ENCODE results near the gene UGGT2. TPM values are rescaled to one million over a fixed set of nuclear protein-coding genes. Genes with fewer than 3 reads are reported as not detected.
"Not testable (repeated sequence)": the region's sequence is repeated elsewhere in the genome, so short reads cannot be mapped to it uniquely, and the experiment has no call there.

Gene UGGT2
- total RNA-seq, 1 experiment from 2014 or later, result 34.5 TPM

DNA sequence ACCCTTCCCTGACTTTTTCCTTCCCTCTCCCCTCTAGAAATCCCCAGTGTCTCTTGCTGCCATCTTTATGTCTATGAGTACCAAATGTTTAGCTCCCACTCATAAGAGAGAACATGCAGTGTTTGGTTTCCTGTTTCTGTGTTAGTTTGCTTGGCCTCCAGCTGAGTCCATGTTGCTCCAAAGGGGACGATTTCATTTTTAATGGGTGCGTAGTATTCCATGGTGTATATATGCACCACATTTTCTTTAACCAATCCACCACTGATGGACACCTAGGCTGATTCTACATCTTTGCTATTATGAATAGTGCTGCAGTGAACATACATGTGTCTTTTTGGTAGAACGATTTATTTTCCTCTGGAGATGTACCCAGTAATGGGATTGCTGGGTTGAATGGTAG is 123.8 kb downstream of the UGGT2 start:
- Histone ChIP-seq H3T11ph (ENCODE audit: low read length) (no peak overlapping the region), H3K27me3 (ENCODE audit: insufficient read depth, low read length) (no peaks in the 10 kb centered on the region), H4K91ac (ENCODE audit: insufficient read length, low read depth, low read length) (no peak overlapping the region), H3K79me2 (ENCODE audit: insufficient read depth, low read length) (no peaks in the 10 kb centered on the region), H3K23me2 (ENCODE audit: insufficient read length, low read depth, low read length, poor library complexity, severe bottlenecking) (no peaks in the 10 kb centered on the region), H3K9ac (ENCODE audit: extremely low read depth, insufficient read length, low read length) (no peak overlapping the region), H2BK15ac (ENCODE audit: low read depth, low read length) (no peak overlapping the region), H4K20me1 (ENCODE audit: control insufficient read depth, insufficient read depth, insufficient read length) (no peaks in the 10 kb centered on the region), H3K9me3 (ENCODE audit: control insufficient read depth, low read depth, low read length) (peaks cover 4% of the 10 kb centered on the region), H4K8ac (replicated peaks; ENCODE audit: insufficient read length, low read depth, low read length) (no peak overlapping the region), H3K4me1 (ENCODE audit: insufficient read depth, low read length) (no peaks in the 10 kb centered on the region), H2BK5ac (ENCODE audit: insufficient read length, low read length) (no peak overlapping the region), H3K23ac (ENCODE audit: insufficient read length, low read depth, low read length) (no peak overlapping the region), H3K56ac (ENCODE audit: insufficient read length, low read depth, low read length) (no peak overlapping the region), H3K79me1 (ENCODE audit: insufficient read depth, low read depth, low read length, poor library complexity, severe bottlenecking) (no peaks in the 10 kb centered on the region), H3K4me2 (ENCODE audit: insufficient read depth, insufficient read length, low read length) (no peak overlapping the region), H2BK20ac (ENCODE audit: low read depth, low read length, poor library complexity, severe bottlenecking) (no peak overlapping the region), H2BK12ac (ENCODE audit: insufficient read length, low read depth, low read length) (no peak overlapping the region), H2AK5ac (ENCODE audit: insufficient read length, low read length) (no peak overlapping the region), H4K5ac (ENCODE audit: insufficient read length, low read depth, low read length) (no peak overlapping the region), H2AFZ (ENCODE audit: low read length) (no peak overlapping the region), H2BK120ac (ENCODE audit: low read depth, low read length, poor library complexity, severe bottlenecking) (no peak overlapping the region), H3K27ac (ENCODE audit: insufficient read length, low read depth, low read length) (no peak overlapping the region), H3K14ac (ENCODE audit: insufficient read depth, low read length) (no peak overlapping the region), H3K4ac (ENCODE audit: low read depth, low read length) (no peak overlapping the region), H3K18ac (ENCODE audit: insufficient read length, low read depth, low read length) (no peak overlapping the region)
- whole genome bisulfite sequencing (ENCODE audit: extremely low coverage, insufficient read length, low lambda C conversion rate), result no CpG with 5 or more reads among the region's 3 CpGs
- Mint-ChIP-seq H3K36me3 (ENCODE audit: insufficient read depth in 1 of 3, low read depth in 3 of 3) (peaks cover 56 to 63% (median 61%) of the 10 kb centered on the region in 3 experiments), H3K9me3 (peaks cover 55 to 62% of the 10 kb centered on the region in 2 experiments), H3K27me3 (ENCODE audit: low read depth) (no peaks in the 10 kb centered on the region), H3K4me1 (peaks cover 0 to 3% of the 10 kb centered on the region in 2 experiments; a peak in 1 of 4 replicates), H3K27ac (no peak overlapping the region), H3K4me3 (no peak overlapping the region)
- no peak for DNase-seq
- TF ChIP-seq, protein P1, sequence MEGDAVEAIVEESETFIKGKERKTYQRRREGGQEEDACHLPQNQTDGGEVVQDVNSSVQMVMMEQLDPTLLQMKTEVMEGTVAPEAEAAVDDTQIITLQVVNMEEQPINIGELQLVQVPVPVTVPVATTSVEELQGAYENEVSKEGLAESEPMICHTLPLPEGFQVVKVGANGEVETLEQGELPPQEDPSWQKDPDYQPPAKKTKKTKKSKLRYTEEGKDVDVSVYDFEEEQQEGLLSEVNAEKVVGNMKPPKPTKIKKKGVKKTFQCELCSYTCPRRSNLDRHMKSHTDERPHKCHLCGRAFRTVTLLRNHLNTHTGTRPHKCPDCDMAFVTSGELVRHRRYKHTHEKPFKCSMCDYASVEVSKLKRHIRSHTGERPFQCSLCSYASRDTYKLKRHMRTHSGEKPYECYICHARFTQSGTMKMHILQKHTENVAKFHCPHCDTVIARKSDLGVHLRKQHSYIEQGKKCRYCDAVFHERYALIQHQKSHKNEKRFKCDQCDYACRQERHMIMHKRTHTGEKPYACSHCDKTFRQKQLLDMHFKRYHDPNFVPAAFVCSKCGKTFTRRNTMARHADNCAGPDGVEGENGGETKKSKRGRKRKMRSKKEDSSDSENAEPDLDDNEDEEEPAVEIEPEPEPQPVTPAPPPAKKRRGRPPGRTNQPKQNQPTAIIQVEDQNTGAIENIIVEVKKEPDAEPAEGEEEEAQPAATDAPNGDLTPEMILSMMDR (conservative IDR thresholded peaks at IDR 0.05), result no peak

DNA sequence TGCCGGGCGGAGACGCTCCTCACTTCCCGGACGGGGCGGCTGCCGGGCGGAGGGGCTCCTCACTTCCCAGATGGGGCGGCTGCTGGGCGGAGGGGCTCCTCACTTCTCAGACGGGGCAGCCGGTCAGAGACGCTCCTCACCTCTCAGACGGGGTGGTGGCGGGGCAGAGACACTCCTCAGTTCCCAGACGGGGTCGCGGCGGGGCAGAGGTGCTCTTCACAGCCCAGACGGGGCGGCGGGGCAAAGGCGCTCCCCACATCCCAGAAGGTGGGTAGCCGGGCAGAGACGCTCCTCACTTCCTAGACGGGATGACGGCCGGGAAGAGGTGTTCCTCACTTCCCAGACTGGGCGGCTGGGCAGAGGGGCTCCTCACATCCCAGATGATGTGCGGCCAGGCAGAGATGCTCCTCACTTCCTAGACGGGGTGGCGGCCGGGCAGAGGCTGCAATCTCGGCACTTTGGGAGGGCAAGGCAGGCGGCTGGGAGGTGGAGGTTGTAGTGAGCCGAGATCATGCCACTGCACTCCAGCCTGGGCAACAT is 124.8 kb downstream of the UGGT2 start:
- H3K56ac ChIP-seq (ENCODE audit: insufficient read length, low read depth, low read length); H3K23me2 ChIP-seq (ENCODE audit: insufficient read length, low read depth, low read length, poor library complexity, severe bottlenecking); H2BK20ac ChIP-seq (ENCODE audit: low read depth, low read length, poor library complexity, severe bottlenecking); H3K18ac ChIP-seq (ENCODE audit: insufficient read length, low read depth, low read length); H3K23ac ChIP-seq (ENCODE audit: insufficient read length, low read depth, low read length); H2BK5ac ChIP-seq (ENCODE audit: insufficient read length, low read length); H3K4me3 Mint-ChIP-seq; H2BK12ac ChIP-seq (ENCODE audit: insufficient read length, low read depth, low read length); H3K27me3 Mint-ChIP-seq (ENCODE audit: low read depth); H3K4ac ChIP-seq (ENCODE audit: low read depth, low read length); H2AK5ac ChIP-seq (ENCODE audit: insufficient read length, low read length); H3K9me3 ChIP-seq (ENCODE audit: control insufficient read depth, low read depth, low read length); H3K79me1 ChIP-seq (ENCODE audit: insufficient read depth, low read depth, low read length, poor library complexity, severe bottlenecking); H4K8ac ChIP-seq (replicated peaks; ENCODE audit: insufficient read length, low read depth, low read length); DNase-seq; H3K14ac ChIP-seq (ENCODE audit: insufficient read depth, low read length); H3K4me2 ChIP-seq (ENCODE audit: insufficient read depth, insufficient read length, low read length); H3K9ac ChIP-seq (ENCODE audit: extremely low read depth, insufficient read length, low read length); H3T11ph ChIP-seq (ENCODE audit: low read length); H3K27me3 ChIP-seq (ENCODE audit: insufficient read depth, low read length); H3K4me1 Mint-ChIP-seq; H3K79me2 ChIP-seq (ENCODE audit: insufficient read depth, low read length); H4K91ac ChIP-seq (ENCODE audit: insufficient read length, low read depth, low read length); H4K20me1 ChIP-seq (ENCODE audit: control insufficient read depth, insufficient read depth, insufficient read length); H3K4me1 ChIP-seq (ENCODE audit: insufficient read depth, low read length); H3K27ac Mint-ChIP-seq; H2AFZ ChIP-seq (ENCODE audit: low read length); H3K27ac ChIP-seq (ENCODE audit: insufficient read length, low read depth, low read length); H2BK120ac ChIP-seq (ENCODE audit: low read depth, low read length, poor library complexity, severe bottlenecking); H4K5ac ChIP-seq (ENCODE audit: insufficient read length, low read depth, low read length); H2BK15ac ChIP-seq (ENCODE audit: low read depth, low read length): not testable (repeated sequence)
- no CpG with 5 or more reads among the region's 36 CpGs for WGBS (ENCODE audit: extremely low coverage, insufficient read length, low lambda C conversion rate)
- peaks cover 48 to 55% (median 53%) of the 10 kb centered on the region in 3 experiments for H3K36me3 Mint-ChIP-seq (ENCODE audit: insufficient read depth in 1 of 3, low read depth in 3 of 3)
- peaks cover 48 to 52% of the 10 kb centered on the region in 2 experiments for H3K9me3 Mint-ChIP-seq
